ENCODE data around the gene LRIG1.

Gene LRIG1

DNA sequence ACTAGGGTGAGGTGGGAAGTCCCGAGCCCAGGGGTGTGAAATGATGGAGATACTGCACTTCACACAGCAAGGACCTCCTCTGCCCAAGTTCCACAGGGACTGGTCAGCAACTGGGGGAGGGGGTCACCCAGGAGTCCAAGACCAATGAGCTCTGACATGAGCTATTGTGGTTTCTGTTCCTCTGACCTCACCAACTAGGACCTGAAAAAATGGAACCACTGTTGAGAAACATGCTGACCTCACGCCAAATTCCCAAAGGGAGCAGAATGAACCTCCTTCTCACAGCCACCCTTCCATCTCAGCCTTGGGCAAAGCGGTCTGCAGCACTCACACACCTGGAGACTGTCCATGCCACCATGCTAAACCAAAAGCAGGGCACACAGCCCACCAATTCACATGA is 69.3 kb downstream of the LRIG1 start:
- TF ChIP-seq CTCF (IDR thresholded peaks at IDR 0.05), result no peak
- no peak for DNase-seq (ENCODE audit: low spot score)
- Histone ChIP-seq H3K4me3 (no peak overlapping the region), H3K27ac (no peak overlapping the region)

DNA sequence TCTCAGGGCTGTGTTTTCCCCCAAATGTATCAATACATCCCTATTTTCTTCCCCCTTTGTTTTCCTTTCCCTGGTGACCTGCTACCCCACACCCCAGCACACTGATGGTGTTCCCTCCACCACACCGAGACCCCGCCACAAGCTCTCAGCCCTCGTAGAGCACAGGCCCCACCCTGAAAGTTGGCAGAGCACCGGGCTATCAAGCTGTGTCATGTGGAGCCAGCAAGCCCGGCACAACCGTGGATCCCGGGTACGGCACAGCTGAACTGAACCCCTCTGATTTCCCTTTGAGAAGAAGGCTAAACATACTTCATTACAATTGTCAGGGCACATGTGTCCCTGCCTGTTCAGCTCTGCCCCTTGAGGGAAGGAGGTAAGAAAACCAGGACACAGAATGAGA is 69.9 kb downstream of the LRIG1 start:
- Histone ChIP-seq H3K27ac (peak overlapping the region in 1 of 2 donors; percentile 36), H3K4me3 (no peak overlapping the region)
- TF ChIP-seq CTCF (IDR thresholded peaks at IDR 0.05), result no peak
- DNase-seq (ENCODE audit: low spot score), result no peak

DNA sequence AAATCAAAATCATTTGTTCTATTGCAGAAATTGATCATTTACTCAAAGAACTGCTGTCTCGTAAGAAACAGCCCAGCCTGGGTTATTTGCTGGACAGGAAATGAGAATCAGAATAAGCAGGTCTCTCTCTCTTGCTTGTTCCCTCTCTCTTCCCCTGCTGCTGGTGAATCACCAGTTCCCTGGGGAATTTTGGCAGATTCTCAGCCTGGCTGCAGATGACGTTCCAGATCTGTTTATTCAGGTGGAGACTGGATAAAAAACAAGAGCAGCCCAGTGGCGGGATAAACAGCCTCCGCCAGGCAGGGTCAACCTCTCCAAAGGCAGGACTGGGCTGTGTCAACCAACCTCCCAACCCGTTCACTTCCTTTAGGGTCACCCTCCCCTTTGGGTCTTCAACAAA is 72.1 kb downstream of the LRIG1 start:
- H3K4me3 ChIP-seq, result peak overlapping the region; percentile 39
- no peak for TF ChIP-seq CTCF (IDR thresholded peaks at IDR 0.05)
- H3K27ac ChIP-seq, result peak overlapping the region; percentile 44 to 72
- DNase-seq (ENCODE audit: low spot score), result no peak

- H3K27ac ChIP-seq, result peak overlapping the region in 1 of 2 donors; percentile 44
- no peak overlapping the region for H3K4me3 ChIP-seq
- no peak for DNase-seq (ENCODE audit: low spot score)
- TF ChIP-seq CTCF (IDR thresholded peaks at IDR 0.05), result no peak
These were observed 72.8 kb downstream of the LRIG1 start for GRCh38 chr3:66427951-66428474.

DNA sequence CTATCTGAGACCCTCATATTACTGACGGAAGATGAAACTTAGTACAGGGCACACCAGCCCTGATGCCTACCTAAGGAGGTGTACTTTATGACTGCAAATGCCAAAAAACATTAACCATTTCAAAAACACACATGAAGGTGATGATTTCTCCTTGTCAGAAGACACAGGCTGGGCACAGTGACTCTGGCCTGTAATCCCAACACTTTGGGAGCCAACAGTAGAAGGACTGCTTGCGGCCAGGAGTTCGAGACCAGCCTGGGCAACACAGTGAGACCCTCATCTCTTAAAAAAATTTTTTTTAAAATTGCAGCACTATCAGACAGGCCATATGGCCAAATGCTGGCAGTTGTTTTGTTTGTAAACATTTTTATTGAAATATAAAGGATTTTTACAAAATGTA is 73.5 kb downstream of the LRIG1 start:
- TF ChIP-seq CTCF (IDR thresholded peaks at IDR 0.05), result no peak
- no peak overlapping the region for H3K27ac ChIP-seq
- DNase-seq (ENCODE audit: low spot score), result no peak
- no peak overlapping the region for H3K4me3 ChIP-seq

GRCh38 chr3:66426135-66426534 is 74.7 kb downstream of the LRIG1 start:
- no peak overlapping the region for H3K27ac ChIP-seq
- no peak overlapping the region for H3K4me3 ChIP-seq
- TF ChIP-seq CTCF (IDR thresholded peaks at IDR 0.05), result no peak
- no peak for DNase-seq (ENCODE audit: low spot score)

GRCh38 chr3:66425576-66426114 is 75.2 kb downstream of the LRIG1 start:
- peak overlapping the region; percentile 0 for H3K4me3 ChIP-seq
- no peak for TF ChIP-seq CTCF (IDR thresholded peaks at IDR 0.05)
- no peak for DNase-seq (ENCODE audit: low spot score)
- peak overlapping the region in 1 of 2 donors; percentile 26 for H3K27ac ChIP-seq

All from coronary artery (tissue), 2 donors.